ENCODE measurements around the gene SYT7. TPM values are rescaled to one million over a fixed set of nuclear protein-coding genes. Genes with fewer than 3 reads are reported as not detected.

Gene SYT7
- total and polyA plus RNA-seq, 2 of the 8 experiments (the other 6 are each of a cell fraction or from before 2014, with no cell fraction given): 9.6 to 10.5 TPM

DNA sequence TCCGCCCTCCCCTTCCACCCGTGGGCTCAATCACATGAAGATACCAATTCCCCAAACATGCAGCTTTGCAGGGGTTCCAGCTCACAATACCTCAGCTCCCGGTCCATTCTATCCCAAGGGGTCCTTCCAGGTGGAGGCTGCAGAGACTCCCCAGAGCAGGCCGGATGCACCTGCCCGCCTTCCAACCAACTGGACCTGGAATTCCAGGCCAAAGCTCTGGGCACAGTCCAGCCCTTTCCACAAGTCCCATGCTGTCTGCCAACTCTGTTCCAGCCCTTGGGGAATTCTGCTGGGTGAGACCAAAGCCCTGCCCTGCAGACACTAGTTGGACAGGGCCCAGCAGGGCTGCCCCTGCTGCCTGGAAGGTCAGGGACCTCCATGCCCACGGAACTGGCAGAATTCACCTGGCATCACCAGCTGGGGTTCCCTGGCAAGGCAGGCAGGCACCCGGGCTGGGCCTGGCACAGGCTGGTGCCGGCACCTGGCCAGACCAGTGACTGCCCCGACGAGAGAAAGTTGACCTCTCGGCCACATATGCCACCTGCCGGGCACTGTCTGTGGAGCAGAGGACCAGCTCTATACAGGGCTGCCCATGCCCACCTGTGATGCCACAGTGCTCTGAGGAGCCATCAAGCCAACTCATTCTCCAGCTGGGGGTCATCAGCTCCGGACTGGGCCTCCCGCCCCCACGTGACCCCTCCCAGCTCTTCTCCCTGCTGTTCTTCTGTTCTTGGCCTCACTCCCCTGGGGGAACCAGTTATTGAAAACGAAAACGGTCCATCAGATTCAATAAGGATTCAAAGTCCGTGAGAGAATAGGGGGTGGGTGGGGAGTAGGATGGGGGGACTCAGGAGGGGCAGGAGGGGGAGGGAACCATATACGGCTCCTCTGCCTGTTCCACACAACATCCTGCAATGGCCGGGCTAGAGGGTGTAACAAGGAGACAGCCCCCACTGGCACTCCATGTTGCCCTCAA lies 4.7 kb downstream of the SYT7 start (continued):
- TF ChIP-seq KDM4A (IDR thresholded peaks at IDR 0.05; ENCODE audit: low read depth, low read length, severe bottlenecking) (no peak), BACH1 (IDR thresholded peaks at IDR 0.05; ENCODE audit: low read length) (no peak)

Data from H1 (cell line).